Ovary (tissue), 9 donors: ENCODE results near the gene KPTN. TPM values are rescaled to one million over a fixed set of nuclear protein-coding genes. Genes with fewer than 3 reads are reported as not detected.

Experiments
- DNase-seq, 5 donors: peaks; one replicate each; pipeline ENCODE4 v3.0.0-alpha.2; 2019 to 2020
- H3K27ac ChIP-seq, 2 donors: fragments of 200-600 bp; one replicate each; pipeline versions ENCODE4 v1.5.1 to v1.8.0; 2019 to 2022
- H3K27me3 ChIP-seq: fragments of 200-600 bp; one replicate; pipeline ENCODE4 v1.8.0; 2022
- H3K36me3 ChIP-seq: fragments of 200-600 bp; sonication (generic); one replicate; pipeline ENCODE4 v1.5.1; 2019
- H3K4me1 ChIP-seq: one replicate; pipeline ENCODE4 v1.8.1; 2013; ENCODE audit warnings: mild to moderate bottlenecking, moderate library complexity; ENCODE audit not compliant: insufficient read depth
- H3K4me3 ChIP-seq: fragments of 200-600 bp; sonication (generic); one replicate; pipeline ENCODE4 v1.5.1; 2017
- H3K9me3 ChIP-seq, 2 donors: fragments of 200-600 bp in 1 of 2; sonication (generic) in 1 of 2; one replicate each; pipeline versions ENCODE4 v1.5.1 to v1.8.1; 2013 to 2019; ENCODE audit warnings: mild to moderate bottlenecking in 1 of 2, moderate library complexity in 1 of 2
- CTCF ChIP-seq, 3 donors: fragments of 450-650 bp in 2 of 3; fragments of 200-600 bp in 1 of 3; IDR thresholded peaks; one replicate each; pipeline versions ENCODE4 v1.5.1 to v1.8.0; 2016 to 2022; ENCODE audit warnings: antibody characterized with exemption in 3 of 3, mild to moderate bottlenecking in 1 of 3
- EP300 ChIP-seq: sonication (generic); formaldehyde crosslinking; IDR thresholded peaks from one replicate; pipeline ENCODE4 v1.6.1; 2017; ENCODE audit warnings: antibody characterized with exemption
- POLR2A ChIP-seq: fragments of 450-650 bp; IDR thresholded peaks from one replicate; pipeline ENCODE4 v1.6.1; 2017; ENCODE audit warnings: antibody characterized with exemption, mild to moderate bottlenecking, moderate library complexity
- WGBS, 3 donors: extraction: QIAGEN DNeasy Blood & Tissue Kit in 1 of 3; methylation state at CpG; one replicate each; pipeline versions ENCODE4 v1.1.5 to v1.1.7; 2013 to 2017; 5-methylcytosine and 5-hydroxymethylcytosine counted together
- intact Hi-C, 4 donors: fragments of 100-400 bp; cut with DNase I; formaldehyde crosslinking; loops; one replicate each; pipeline versions ENCODE4 v1.11.0 to v1.15.1; 2022 to 2023
- polyA plus RNA-seq, 2 donors: library from polyadenylated mRNA; stranded (reverse); fragments of 200-250 nt in 1 of 2; fragments of 350-450 nt in 1 of 2; fragmentation: Illumina TruSeq in 1 of 2; extraction: RNeasy Lipid Tissue Mini Kit (QIAGEN cat#74804) in 1 of 2; gene quantifications; one replicate each; pipeline ENCODE4 v1.2.3, GENCODE V29; 2013 to 2014
- total RNA-seq, 7 donors: library from RNA; depleted of rRNA in 2 of 7; stranded (reverse); fragments of >200 nt in 2 of 7; fragmentation: NEBNext Ultra II Directional in 3 of 7; extraction: Animal tissue kit (Norgen Biotek cat#: 25700) in 3 of 7; gene quantifications; one replicate each; pipeline versions ENCODE4 v1.1.0 to v1.2.4, GENCODE V29; 2016 to 2023
- donor health status: DM: no; HTN: no; CAD: no; lungs with moderate emphysema.
- donor health status: DM: no; HTN: no; CAD: no.
- donor health status: Bipolar disorder and iron deficiency.
- donor health status: DM: yes; HTN: yes; CAD: no.
- donor health status: DM: no; HTN: no; CAD: no.
- donor health status: DM: yes; HTN: yes; CAD: no.

KPTN gene
- total and polyA plus RNA-seq, 9 donors = 2.8 to 5.5 (median 4.4) TPM

- 12 to 16% (median 15%) methylated on average over 35 to 39 of the region's 39 CpGs for WGBS, 3 donors
- peak in 1 of 5 donors; percentile 22 for DNase-seq
- H3K27me3 ChIP-seq = no peaks in the 10 kb centered on the region
- no peaks in the 10 kb centered on the region for H3K36me3 ChIP-seq
- peaks cover 3% of the 10 kb centered on the region for H3K4me1 ChIP-seq
- TF ChIP-seq EP300 = no peak
- no peak for TF ChIP-seq CTCF (IDR thresholded peaks at IDR 0.05)
- no peak for TF ChIP-seq POLR2A
- H3K27ac ChIP-seq = no peak overlapping the region
- intact Hi-C loops = no loop called here
- no peaks in the 10 kb centered on the region for H3K9me3 ChIP-seq
- no peak overlapping the region for H3K4me3 ChIP-seq
These were observed 4.1 kb downstream of the KPTN start for GRCh38 chr19:47479701-47480503.

- H3K27me3 ChIP-seq = peaks cover 2% of the 10 kb centered on the region
- no peak for DNase-seq
- no peaks in the 10 kb centered on the region for H3K9me3 ChIP-seq
- no peak overlapping the region for H3K4me3 ChIP-seq
- H3K36me3 ChIP-seq = no peaks in the 10 kb centered on the region
- H3K4me1 ChIP-seq = no peaks in the 10 kb centered on the region
- TF ChIP-seq CTCF (IDR thresholded peaks at IDR 0.05) = no peak
- TF ChIP-seq POLR2A = no peak
- no peak for TF ChIP-seq EP300
- intact Hi-C loops = no loop called here
- H3K27ac ChIP-seq = no peak overlapping the region
- WGBS, 3 donors = 83 to 94% (median 84%) methylated on average over 17 of the region's 17 CpGs
These were observed 7.5 kb downstream of the KPTN start for GRCh38 chr19:47476438-47476972.

- H3K27ac ChIP-seq = no peak overlapping the region
- WGBS, 3 donors = 50 to 68% (median 61%) methylated on average over 9 of the region's 9 CpGs
- H3K9me3 ChIP-seq = no peaks in the 10 kb centered on the region
- no peak for DNase-seq
- H3K4me1 ChIP-seq = no peaks in the 10 kb centered on the region
- H3K4me3 ChIP-seq = no peak overlapping the region
- TF ChIP-seq EP300 (no peak), POLR2A (no peak), CTCF (IDR thresholded peaks at IDR 0.05) (no peak)
- no peaks in the 10 kb centered on the region for H3K36me3 ChIP-seq
- H3K27me3 ChIP-seq = peaks cover 2% of the 10 kb centered on the region
- intact Hi-C loops = no loop called here
These were observed 8.6 kb downstream of the KPTN start for GRCh38 chr19:47475465-47475864.

GRCh38 chr19:47473336-47473735 is 10.7 kb downstream of the KPTN start:
- Histone ChIP-seq H3K4me1 (no peaks in the 10 kb centered on the region), H3K4me3 (no peak overlapping the region), H3K27ac (no peak overlapping the region), H3K36me3 (no peaks in the 10 kb centered on the region), H3K27me3 (peaks cover 2% of the 10 kb centered on the region), H3K9me3 (no peaks in the 10 kb centered on the region)
- 52 to 65% (median 65%) methylated on average over 10 of the region's 10 CpGs for WGBS, 3 donors
- intact Hi-C loops = no loop called here
- DNase-seq = no peak
- TF ChIP-seq POLR2A (no peak), EP300 (no peak), CTCF (IDR thresholded peaks at IDR 0.05) (no peak)
